Measurements from ENCODE around the gene CTNNA3.
"Not testable (repeated sequence)": the region's sequence is repeated elsewhere in the genome, so short reads cannot be mapped to it uniquely, and the experiment has no call there.

CTNNA3 gene

DNA sequence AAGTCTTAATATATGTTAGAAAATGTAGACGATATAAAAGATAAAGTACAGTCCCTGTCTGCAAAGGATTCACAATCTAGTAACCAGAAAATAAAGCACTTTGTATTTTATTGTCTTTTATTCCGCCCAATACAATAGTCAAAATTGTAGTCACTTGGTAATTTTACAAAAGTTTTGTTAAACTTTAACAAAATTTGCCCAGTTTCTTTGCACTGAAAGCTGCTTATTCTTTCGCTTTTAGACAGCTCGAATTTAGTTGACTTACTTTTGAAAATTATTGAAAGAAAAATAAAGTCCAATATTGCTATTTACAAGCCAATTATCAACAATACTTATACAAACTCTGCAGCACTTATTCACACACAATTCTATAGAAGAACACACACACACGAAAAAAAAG lies 1305.1 kb downstream of the CTNNA3 start:
- H3K27me3 ChIP-seq (ENCODE audit: low read depth, low read length) = no peaks in the 10 kb centered on the region
- no peaks in the 10 kb centered on the region for H3K9me3 ChIP-seq (ENCODE audit: control insufficient read depth in 1 of 2, low read length in 2 of 2)
- H3K4me1 ChIP-seq (ENCODE audit: control insufficient read depth in 1 of 2, insufficient read depth in 2 of 2, low read length in 2 of 2) = no peaks in the 10 kb centered on the region
- H3K36me3 ChIP-seq (ENCODE audit: control insufficient read depth in 1 of 2, insufficient read depth in 2 of 2, low read length in 2 of 2) = no peaks in the 10 kb centered on the region
- H3K27ac ChIP-seq (ENCODE audit: low read length) = no peak overlapping the region
- H3K4me3 ChIP-seq (ENCODE audit: low read depth in 1 of 2, low read length in 2 of 2) = no peak overlapping the region

DNA sequence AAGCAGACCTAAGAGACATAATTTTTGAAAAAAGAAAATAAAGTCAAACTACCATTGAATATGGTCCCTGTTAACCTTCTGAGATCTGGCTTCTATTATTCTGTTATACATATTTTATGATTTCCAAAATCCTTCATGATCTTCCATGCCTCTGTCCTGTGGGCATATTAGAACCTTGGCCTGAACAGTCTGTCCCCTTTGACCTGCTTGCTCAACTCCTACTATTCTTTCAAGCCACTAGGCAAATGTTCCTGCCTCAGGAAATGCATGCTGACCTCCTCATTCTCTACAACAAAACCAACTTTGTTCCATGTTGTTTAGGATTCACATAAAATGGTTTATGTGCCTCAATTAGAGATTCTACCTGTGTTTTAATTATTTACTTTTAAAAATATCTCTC lies 1315.0 kb downstream of the CTNNA3 start:
- no peaks in the 10 kb centered on the region for H3K4me1 ChIP-seq (ENCODE audit: control insufficient read depth in 1 of 2, insufficient read depth in 2 of 2, low read length in 2 of 2)
- no peaks in the 10 kb centered on the region for H3K27me3 ChIP-seq (ENCODE audit: low read depth, low read length)
- H3K9me3 ChIP-seq (ENCODE audit: control insufficient read depth in 1 of 2, low read length in 2 of 2) = no peaks in the 10 kb centered on the region
- H3K4me3 ChIP-seq (ENCODE audit: low read depth in 1 of 2, low read length in 2 of 2) = no peak overlapping the region
- H3K36me3 ChIP-seq (ENCODE audit: control insufficient read depth in 1 of 2, insufficient read depth in 2 of 2, low read length in 2 of 2) = no peaks in the 10 kb centered on the region
- no peak overlapping the region for H3K27ac ChIP-seq (ENCODE audit: low read length)

DNA sequence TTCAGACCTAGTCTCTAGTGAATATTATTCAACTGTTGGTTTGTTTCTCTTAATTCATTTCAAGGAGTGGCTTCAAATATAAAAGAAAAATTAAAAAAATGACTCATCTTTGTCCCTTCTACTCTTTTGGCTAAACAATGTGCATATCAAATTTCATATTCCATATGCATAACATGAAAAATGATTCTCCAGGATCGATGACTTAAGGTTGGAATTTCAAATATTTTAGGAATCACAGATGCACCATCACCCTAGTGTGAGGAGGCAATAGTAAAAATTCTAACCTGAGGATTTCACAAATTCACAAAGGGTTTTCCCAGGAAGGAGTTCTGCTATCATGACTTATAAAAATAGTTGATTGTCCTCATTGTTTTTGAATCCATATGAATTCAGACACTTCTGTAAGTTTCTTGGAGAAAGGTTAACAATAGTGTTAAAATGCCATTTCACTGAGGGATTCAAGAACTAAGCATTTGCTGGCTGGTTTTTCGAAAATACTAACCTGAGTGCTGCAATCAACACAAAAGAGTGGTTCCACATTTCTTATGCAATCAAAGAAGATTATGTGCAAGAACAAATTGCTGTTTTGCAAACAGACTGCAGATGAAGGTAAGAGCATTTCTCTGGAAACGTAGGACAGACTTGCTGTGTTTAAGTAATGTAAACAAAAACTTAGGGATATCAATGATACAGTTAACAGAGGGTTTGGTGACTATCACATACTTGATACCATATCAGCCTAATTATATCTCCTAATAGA lies 1317.7 kb downstream of the CTNNA3 start:
- H3K36me3 ChIP-seq (ENCODE audit: control insufficient read depth in 1 of 2, insufficient read depth in 2 of 2, low read length in 2 of 2) = no peaks in the 10 kb centered on the region
- H3K9me3 ChIP-seq (ENCODE audit: control insufficient read depth in 1 of 2, low read length in 2 of 2) = no peaks in the 10 kb centered on the region
- no peaks in the 10 kb centered on the region for H3K27me3 ChIP-seq (ENCODE audit: low read depth, low read length)
- H3K4me3 ChIP-seq (ENCODE audit: low read depth in 1 of 2, low read length in 2 of 2) = no peak overlapping the region
- H3K27ac ChIP-seq (ENCODE audit: low read length) = no peak overlapping the region
- H3K4me1 ChIP-seq (ENCODE audit: control insufficient read depth in 1 of 2, insufficient read depth in 2 of 2, low read length in 2 of 2) = no peaks in the 10 kb centered on the region

DNA sequence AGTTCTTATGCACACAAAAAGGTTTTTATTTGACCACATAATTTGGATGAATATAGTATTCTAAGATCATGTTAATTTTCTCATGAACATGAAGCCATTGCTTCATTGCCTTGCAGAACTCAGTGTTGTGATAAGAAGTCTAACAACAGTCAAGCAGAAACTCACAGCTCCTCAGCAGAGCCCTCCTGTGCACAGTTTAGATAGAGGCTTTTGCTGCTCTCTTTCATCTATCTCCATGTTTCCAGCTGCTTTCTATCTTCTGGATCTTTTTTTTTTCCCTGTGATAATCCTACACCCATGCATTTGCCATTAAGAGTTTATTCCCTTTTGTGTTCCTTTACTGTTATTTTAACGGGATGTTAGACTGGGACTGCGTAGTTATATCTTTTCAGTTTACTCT lies 1327.8 kb downstream of the CTNNA3 start:
- Histone ChIP-seq H3K4me1 (ENCODE audit: control insufficient read depth in 1 of 2, insufficient read depth in 2 of 2, low read length in 2 of 2) (no peaks in the 10 kb centered on the region), H3K36me3 (ENCODE audit: control insufficient read depth in 1 of 2, insufficient read depth in 2 of 2, low read length in 2 of 2) (no peaks in the 10 kb centered on the region), H3K27me3 (ENCODE audit: low read depth, low read length) (no peaks in the 10 kb centered on the region), H3K4me3 (ENCODE audit: low read depth in 1 of 2, low read length in 2 of 2) (no peak overlapping the region), H3K27ac (ENCODE audit: low read length) (no peak overlapping the region), H3K9me3 (ENCODE audit: control insufficient read depth in 1 of 2, low read length in 2 of 2) (peaks cover 0 to under 1% of the 10 kb centered on the region in 2 donors)

DNA sequence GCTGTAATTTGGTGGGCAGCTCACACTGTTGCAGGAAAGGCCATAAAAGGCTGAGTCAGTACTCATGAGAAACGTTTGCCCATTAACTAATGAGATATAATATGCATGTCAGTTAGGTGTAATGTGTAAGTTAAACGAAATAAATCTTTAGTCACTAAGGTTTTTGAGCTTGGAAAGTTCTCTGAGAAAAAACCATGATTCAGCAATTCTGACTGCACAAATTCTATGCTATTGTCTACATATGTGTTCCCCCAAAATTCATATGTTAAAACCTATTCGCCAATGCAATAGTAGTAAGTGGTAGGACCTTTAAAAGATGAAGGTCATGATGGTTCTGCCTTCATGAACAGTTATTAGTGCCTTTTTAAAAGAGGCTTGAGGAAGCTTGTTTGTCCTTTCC lies 1329.8 kb downstream of the CTNNA3 start:
- Histone ChIP-seq H3K27me3 (ENCODE audit: low read depth, low read length) (no peaks in the 10 kb centered on the region), H3K36me3 (ENCODE audit: control insufficient read depth in 1 of 2, insufficient read depth in 2 of 2, low read length in 2 of 2) (no peaks in the 10 kb centered on the region), H3K27ac (ENCODE audit: low read length) (no peak overlapping the region), H3K4me1 (ENCODE audit: control insufficient read depth in 1 of 2, insufficient read depth in 2 of 2, low read length in 2 of 2) (no peaks in the 10 kb centered on the region), H3K4me3 (ENCODE audit: low read depth in 1 of 2, low read length in 2 of 2) (no peak overlapping the region), H3K9me3 (ENCODE audit: control insufficient read depth in 1 of 2, low read length in 2 of 2) (peaks cover 0 to 3% of the 10 kb centered on the region in 2 donors)

DNA sequence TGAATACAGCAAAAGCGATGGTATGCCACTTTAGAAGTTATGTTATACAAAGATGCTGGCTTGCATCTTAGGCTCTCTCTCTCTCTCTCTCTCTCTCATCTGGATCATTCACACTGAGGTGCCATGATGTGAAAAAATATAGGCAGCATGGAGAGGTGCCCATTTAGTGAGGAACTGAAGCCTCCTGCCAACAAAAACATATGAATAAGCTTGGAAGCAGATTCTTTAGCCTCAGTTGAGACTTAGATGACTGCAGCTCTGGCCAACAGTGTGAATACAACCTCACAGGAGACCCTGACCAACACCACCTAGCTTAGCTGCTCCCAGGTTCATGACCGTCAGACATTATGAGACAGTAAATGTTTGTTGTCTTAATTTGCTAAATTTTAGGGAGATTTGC lies 1330.3 kb downstream of the CTNNA3 start:
- H3K4me1 ChIP-seq (ENCODE audit: control insufficient read depth in 1 of 2, insufficient read depth in 2 of 2, low read length in 2 of 2) = no peaks in the 10 kb centered on the region
- no peak overlapping the region for H3K27ac ChIP-seq (ENCODE audit: low read length)
- no peak overlapping the region for H3K4me3 ChIP-seq (ENCODE audit: low read depth in 1 of 2, low read length in 2 of 2)
- H3K36me3 ChIP-seq (ENCODE audit: control insufficient read depth in 1 of 2, insufficient read depth in 2 of 2, low read length in 2 of 2) = no peaks in the 10 kb centered on the region
- H3K27me3 ChIP-seq (ENCODE audit: low read depth, low read length) = no peaks in the 10 kb centered on the region
- H3K9me3 ChIP-seq (ENCODE audit: control insufficient read depth in 1 of 2, low read length in 2 of 2) = peaks cover 0 to 3% of the 10 kb centered on the region in 2 donors

DNA sequence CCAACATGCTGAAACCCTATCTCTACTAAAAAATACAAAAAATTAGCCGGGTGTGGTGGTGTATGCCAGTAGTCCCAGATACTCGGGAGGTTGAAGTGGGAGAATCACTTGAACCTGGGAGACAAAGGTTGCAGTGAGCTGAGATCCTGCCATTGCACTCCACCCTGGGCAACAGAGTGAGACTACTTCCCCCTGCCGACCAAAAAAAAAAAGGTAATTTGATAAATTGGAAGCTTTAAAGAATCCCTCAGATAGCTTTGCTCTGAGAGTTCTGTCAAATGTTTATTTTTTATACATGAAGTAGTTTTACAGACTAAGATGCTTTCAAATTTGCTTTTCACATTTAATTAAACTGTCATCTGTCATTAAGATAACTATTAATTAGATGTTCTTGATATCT lies 1333.5 kb downstream of the CTNNA3 start:
- Histone ChIP-seq H3K4me1 (ENCODE audit: control insufficient read depth in 1 of 2, insufficient read depth in 2 of 2, low read length in 2 of 2) (no peaks in the 10 kb centered on the region), H3K27ac (ENCODE audit: low read length) (no peak overlapping the region), H3K9me3 (ENCODE audit: control insufficient read depth in 1 of 2, low read length in 2 of 2) (peaks cover 0 to 3% of the 10 kb centered on the region in 2 donors), H3K36me3 (ENCODE audit: control insufficient read depth in 1 of 2, insufficient read depth in 2 of 2, low read length in 2 of 2) (no peaks in the 10 kb centered on the region), H3K27me3 (ENCODE audit: low read depth, low read length) (no peaks in the 10 kb centered on the region), H3K4me3 (ENCODE audit: low read depth in 1 of 2, low read length in 2 of 2) (no peak overlapping the region)

DNA sequence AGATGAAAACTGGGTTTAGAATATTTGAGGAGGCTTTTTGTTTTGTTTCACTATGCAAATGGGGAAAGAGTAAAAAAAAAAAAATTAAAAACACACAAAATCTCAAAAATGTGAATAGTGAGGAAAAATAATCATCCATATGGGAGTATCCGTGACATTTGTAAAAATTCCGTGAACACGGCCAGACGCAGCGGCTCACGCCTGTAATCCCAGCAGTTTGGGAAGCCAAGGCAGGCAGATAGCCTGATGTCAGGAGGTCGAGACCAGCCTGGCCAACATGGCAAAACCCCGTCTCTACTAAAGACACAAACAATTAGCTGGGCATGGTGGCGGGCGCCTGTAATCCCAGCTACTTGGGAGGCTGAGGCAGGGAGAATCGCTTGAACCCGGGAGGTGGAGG lies 1342.2 kb downstream of the CTNNA3 start:
- not testable (repeated sequence) for H3K36me3 ChIP-seq (ENCODE audit: control insufficient read depth in 1 of 2, insufficient read depth in 2 of 2, low read length in 2 of 2); H3K4me3 ChIP-seq (ENCODE audit: low read depth in 1 of 2, low read length in 2 of 2); H3K9me3 ChIP-seq (ENCODE audit: control insufficient read depth in 1 of 2, low read length in 2 of 2); H3K27ac ChIP-seq (ENCODE audit: low read length); H3K4me1 ChIP-seq (ENCODE audit: control insufficient read depth in 1 of 2, insufficient read depth in 2 of 2, low read length in 2 of 2); H3K27me3 ChIP-seq (ENCODE audit: low read depth, low read length)

DNA sequence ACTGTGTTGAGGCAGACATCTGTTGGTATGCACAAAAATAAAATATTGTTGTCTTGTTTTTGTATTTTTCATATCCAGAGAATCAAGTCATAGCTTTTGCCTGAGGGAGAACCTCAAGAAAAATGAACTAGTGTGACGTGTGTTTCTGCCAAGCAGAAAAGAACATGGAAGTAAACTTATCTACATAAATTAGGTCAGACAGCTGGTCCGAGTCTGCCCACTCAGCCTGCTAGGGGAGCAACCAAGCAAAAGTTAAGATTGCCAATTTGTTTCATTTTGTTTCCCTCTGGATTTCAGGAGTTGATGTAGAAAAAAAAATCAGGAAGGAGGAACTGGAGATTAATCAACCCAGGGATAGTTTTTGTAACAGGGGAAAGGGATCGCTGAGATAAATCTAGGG lies 1342.6 kb downstream of the CTNNA3 start:
- H3K4me1 ChIP-seq (ENCODE audit: control insufficient read depth in 1 of 2, insufficient read depth in 2 of 2, low read length in 2 of 2) = no peaks in the 10 kb centered on the region
- no peaks in the 10 kb centered on the region for H3K27me3 ChIP-seq (ENCODE audit: low read depth, low read length)
- no peaks in the 10 kb centered on the region for H3K9me3 ChIP-seq (ENCODE audit: control insufficient read depth in 1 of 2, low read length in 2 of 2)
- no peaks in the 10 kb centered on the region for H3K36me3 ChIP-seq (ENCODE audit: control insufficient read depth in 1 of 2, insufficient read depth in 2 of 2, low read length in 2 of 2)
- H3K27ac ChIP-seq (ENCODE audit: low read length) = no peak overlapping the region
- H3K4me3 ChIP-seq (ENCODE audit: low read depth in 1 of 2, low read length in 2 of 2) = no peak overlapping the region

DNA sequence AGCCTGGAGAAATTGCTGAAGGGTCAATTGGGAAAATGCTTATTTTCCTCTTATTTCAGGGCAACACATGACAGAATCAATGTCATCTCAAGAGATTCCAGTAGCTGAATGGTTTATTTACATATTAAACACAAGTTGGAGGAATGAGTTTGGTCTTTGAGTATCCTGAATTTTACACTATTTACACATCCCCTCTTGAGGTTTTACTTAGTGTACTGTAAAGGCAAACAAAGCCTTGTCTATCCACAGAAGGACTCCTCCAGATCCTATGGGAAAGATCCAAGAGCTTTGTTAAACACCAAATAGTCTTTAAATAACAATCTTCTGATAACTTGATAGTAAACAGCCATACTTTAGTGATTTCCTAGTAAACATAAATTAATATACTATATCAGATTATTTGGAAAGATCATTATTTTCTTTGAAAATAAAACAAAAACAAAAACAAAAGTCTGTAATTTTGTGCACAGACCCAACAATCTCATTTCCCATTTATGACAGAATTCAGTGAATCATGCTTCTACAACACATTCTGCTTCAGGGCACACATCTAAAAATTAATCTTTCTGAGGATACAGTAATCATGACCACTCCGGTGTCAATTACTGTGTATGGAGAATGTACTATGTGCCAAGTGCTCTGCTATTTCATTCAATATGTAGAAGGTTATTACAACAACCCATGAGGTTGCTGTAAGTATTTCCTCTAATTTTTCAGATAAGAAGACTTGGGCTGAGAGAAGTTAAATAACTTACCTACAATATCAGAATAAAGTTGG lies 1345.2 kb downstream of the CTNNA3 start:
- no peaks in the 10 kb centered on the region for H3K27me3 ChIP-seq (ENCODE audit: low read depth, low read length)
- H3K4me3 ChIP-seq (ENCODE audit: low read depth in 1 of 2, low read length in 2 of 2) = no peak overlapping the region
- no peak overlapping the region for H3K27ac ChIP-seq (ENCODE audit: low read length)
- no peaks in the 10 kb centered on the region for H3K4me1 ChIP-seq (ENCODE audit: control insufficient read depth in 1 of 2, insufficient read depth in 2 of 2, low read length in 2 of 2)
- H3K9me3 ChIP-seq (ENCODE audit: control insufficient read depth in 1 of 2, low read length in 2 of 2) = no peaks in the 10 kb centered on the region
- H3K36me3 ChIP-seq (ENCODE audit: control insufficient read depth in 1 of 2, insufficient read depth in 2 of 2, low read length in 2 of 2) = no peaks in the 10 kb centered on the region

DNA sequence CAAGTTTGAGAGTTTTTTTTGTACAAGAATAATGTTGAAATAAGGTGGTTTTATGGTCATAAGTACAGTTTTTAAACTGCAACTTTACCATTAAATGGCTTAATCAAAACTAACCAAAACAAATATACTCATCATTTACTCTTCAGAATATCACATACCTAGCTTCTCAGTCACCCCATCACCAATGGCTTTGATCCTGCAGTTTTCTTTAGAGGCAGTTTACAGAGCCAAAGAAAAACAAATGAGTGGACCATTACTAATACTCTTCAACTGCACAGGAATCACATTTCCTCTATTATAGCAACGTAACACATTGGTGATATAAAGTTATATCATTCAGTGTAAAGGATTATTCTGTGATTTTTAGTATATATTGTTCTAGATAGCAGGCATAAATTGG lies 1346.3 kb downstream of the CTNNA3 start:
- Histone ChIP-seq H3K27me3 (ENCODE audit: low read depth, low read length) (no peaks in the 10 kb centered on the region), H3K27ac (ENCODE audit: low read length) (no peak overlapping the region), H3K9me3 (ENCODE audit: control insufficient read depth in 1 of 2, low read length in 2 of 2) (no peaks in the 10 kb centered on the region), H3K4me1 (ENCODE audit: control insufficient read depth in 1 of 2, insufficient read depth in 2 of 2, low read length in 2 of 2) (no peaks in the 10 kb centered on the region), H3K4me3 (ENCODE audit: low read depth in 1 of 2, low read length in 2 of 2) (no peak overlapping the region), H3K36me3 (ENCODE audit: control insufficient read depth in 1 of 2, insufficient read depth in 2 of 2, low read length in 2 of 2) (no peaks in the 10 kb centered on the region)

Measured in muscle layer of duodenum (tissue), 2 donors.